GM12891 (cell line): Measurements from ENCODE around the gene SDK1.

Experiments used
- DNase-seq: peaks from one replicate; pipeline ENCODE4 v3.0.0; 2011; ENCODE audit warnings: low spot score; ENCODE audit not compliant: insufficient read length
- FAIRE-seq: peaks from 2 replicates; lab custom pipeline; 2011; peaks lifted over from hg19 to GRCh38; lab: Jason Lieb, UNC
- PAX5 ChIP-seq: IDR thresholded peaks from 2 replicates; pipeline ENCODE4 v1.6.1; 2011; ENCODE audit warnings: low read length, moderate library complexity, mild to moderate bottlenecking; ENCODE audit not compliant: insufficient read depth, severe bottlenecking
- POLR2A ChIP-seq: IDR thresholded peaks from 2 replicates; pipeline ENCODE4 v1.6.1; 2011; ENCODE audit warnings: low read depth, low read length, control low read depth
- POLR2AphosphoS5 ChIP-seq: IDR thresholded peaks from 2 replicates; pipeline ENCODE4 v1.6.1; 2011; ENCODE audit warnings: low read depth, low read length, control low read depth
- POU2F2 ChIP-seq: IDR thresholded peaks from 2 replicates; pipeline ENCODE4 v1.6.1; 2011; ENCODE audit warnings: low read depth, mild to moderate bottlenecking, control low read depth, low read length, moderate library complexity
- SPI1 ChIP-seq: IDR thresholded peaks from 2 replicates; pipeline ENCODE4 v1.6.1; 2011; ENCODE audit warnings: low read depth, low read length, control low read depth
- TAF1 ChIP-seq: IDR thresholded peaks from 2 replicates; pipeline ENCODE4 v1.6.1; 2011; ENCODE audit warnings: low read depth, low read length, control low read depth

The SDK1 gene

GRCh38 chr7:3429981-3430380 lies 128.9 kb downstream of the SDK1 start:
- no peak for DNase-seq
- no peak for FAIRE-seq
- TF ChIP-seq TAF1, result no peak
- no peak for TF ChIP-seq SPI1
- no peak for TF ChIP-seq POLR2A
- no peak for TF ChIP-seq PAX5
- no peak for TF ChIP-seq POU2F2
- no peak for TF ChIP-seq POLR2AphosphoS5

GRCh38 chr7:3430588-3430987 lies 129.5 kb downstream of the SDK1 start:
- FAIRE-seq (no peak), DNase-seq (no peak)
- TF ChIP-seq POU2F2, result no peak
- TF ChIP-seq SPI1, result no peak
- TF ChIP-seq POLR2AphosphoS5, result no peak
- TF ChIP-seq POLR2A, result no peak
- no peak for TF ChIP-seq PAX5
- no peak for TF ChIP-seq TAF1

GRCh38 chr7:3431306-3431705 lies 130.3 kb downstream of the SDK1 start:
- FAIRE-seq (no peak), DNase-seq (no peak)
- TF ChIP-seq TAF1 (no peak), POLR2A (no peak), PAX5 (no peak), POU2F2 (no peak)

GRCh38 chr7:3432911-3433310 lies 131.9 kb downstream of the SDK1 start:
- DNase-seq (no peak), FAIRE-seq (no peak)
- no peak for TF ChIP-seq POLR2AphosphoS5
- no peak for TF ChIP-seq PAX5
- TF ChIP-seq SPI1, result no peak
- TF ChIP-seq POLR2A, result no peak
- no peak for TF ChIP-seq TAF1
- TF ChIP-seq POU2F2, result no peak

GRCh38 chr7:3434611-3435010 lies 133.6 kb downstream of the SDK1 start:
- no peak for DNase-seq

GRCh38 chr7:3436112-3436511 lies 135.1 kb downstream of the SDK1 start:
- FAIRE-seq (no peak), DNase-seq (no peak)
- TF ChIP-seq POLR2A, result no peak

More at GRCh38 chr7:3434611-3435010, 133.6 kb downstream of the SDK1 start:
- no peak for TF ChIP-seq SPI1
- no peak for TF ChIP-seq POLR2AphosphoS5
- no peak for TF ChIP-seq POU2F2
- no peak for TF ChIP-seq PAX5
- no peak for TF ChIP-seq POLR2A
- no peak for TF ChIP-seq TAF1
- no peak for FAIRE-seq

- no peak for TF ChIP-seq SPI1
- no peak for TF ChIP-seq POLR2A
- no peak for TF ChIP-seq POU2F2
- no peak for TF ChIP-seq POLR2AphosphoS5
- no peak for TF ChIP-seq TAF1
- no peak for TF ChIP-seq PAX5
- FAIRE-seq (no peak), DNase-seq (no peak)
Measured at GRCh38 chr7:3436746-3437145, 135.7 kb downstream of the SDK1 start.

GRCh38 chr7:3437467-3437866 lies 136.4 kb downstream of the SDK1 start:
- no peak for DNase-seq

GRCh38 chr7:3438352-3438751 lies 137.3 kb downstream of the SDK1 start:
- no peak for FAIRE-seq
- no peak for TF ChIP-seq POU2F2
- TF ChIP-seq PAX5, result no peak
- TF ChIP-seq TAF1, result no peak
- TF ChIP-seq POLR2AphosphoS5, result no peak
- no peak for TF ChIP-seq SPI1
- no peak for TF ChIP-seq POLR2A
- DNase-seq, result no peak

More at GRCh38 chr7:3437467-3437866, 136.4 kb downstream of the SDK1 start:
- TF ChIP-seq PAX5, result no peak
- no peak for TF ChIP-seq POLR2A
- no peak for TF ChIP-seq TAF1
- TF ChIP-seq SPI1, result no peak
- TF ChIP-seq POLR2AphosphoS5, result no peak
- TF ChIP-seq POU2F2, result no peak
- no peak for FAIRE-seq

GRCh38 chr7:3439333-3440030 lies 138.4 kb downstream of the SDK1 start:
- FAIRE-seq, result no peak
- TF ChIP-seq POLR2AphosphoS5, result no peak
- no peak for TF ChIP-seq POLR2A
- TF ChIP-seq SPI1, result no peak
- TF ChIP-seq TAF1, result no peak
- no peak for TF ChIP-seq POU2F2
- TF ChIP-seq PAX5, result no peak
- no peak for DNase-seq
